Right ventricle myocardium inferior (tissue), 1 donor: ENCODE measurements around the gene CENPS. TPM values are rescaled to one million over a fixed set of nuclear protein-coding genes. Genes with fewer than 3 reads are reported as not detected.
"Not testable (repeated sequence)": the region's sequence is repeated elsewhere in the genome, so short reads cannot be mapped to it uniquely, and the experiment has no call there.

Source experiments
- ATAC-seq: fragments of 200-7000 bp; cut with Tn5 transposase; one replicate; pipeline ENCODE4 v1.9.1; 2020; ENCODE audit warnings: mild to moderate bottlenecking, moderate library complexity
- DNase-seq: peaks from one replicate; pipeline ENCODE4 v3.0.0; 2021; ENCODE audit errors: missing footprints
- intact Hi-C: fragments of 100-400 bp; cut with DNase I; formaldehyde crosslinking; loops from one replicate; pipeline ENCODE4 v1.11.0; 2022
- total RNA-seq: library from RNA; stranded (reverse); fragmentation: NEBNext Ultra II Directional; extraction: Animal tissue kit (Norgen Biotek cat#: 25700); gene quantifications from one replicate; pipeline ENCODE4 v1.2.1, GENCODE V29; 2021
- donor health status: DM: no; HTN: yes; CAD: no; lungs with severe emphysema.

The CENPS gene
- total RNA-seq, 1 donor from 2014 or later: 7.6 TPM

DNA sequence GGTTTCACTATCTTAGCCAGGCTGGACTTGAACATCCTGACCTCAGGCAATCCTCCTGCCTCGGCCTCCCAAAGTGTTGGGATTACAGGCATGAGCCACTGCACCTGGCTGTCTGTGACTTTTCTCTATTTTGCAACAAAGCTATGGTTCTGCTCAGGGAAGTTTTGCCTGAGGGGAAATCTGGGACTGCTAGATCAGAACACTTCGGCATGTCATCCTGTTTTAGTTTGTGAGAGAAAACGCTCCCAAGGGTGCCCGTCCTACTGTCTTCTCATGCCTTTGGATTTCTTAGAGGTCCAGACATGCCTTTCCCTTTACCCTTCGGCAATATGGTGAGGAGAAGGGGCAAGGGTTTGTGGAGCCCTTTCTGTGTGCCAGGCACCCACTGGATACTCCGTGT, 14.0 kb downstream of the CENPS start:
- ATAC-seq (no peak), DNase-seq (no peak)
- intact Hi-C loops: no loop called here

DNA sequence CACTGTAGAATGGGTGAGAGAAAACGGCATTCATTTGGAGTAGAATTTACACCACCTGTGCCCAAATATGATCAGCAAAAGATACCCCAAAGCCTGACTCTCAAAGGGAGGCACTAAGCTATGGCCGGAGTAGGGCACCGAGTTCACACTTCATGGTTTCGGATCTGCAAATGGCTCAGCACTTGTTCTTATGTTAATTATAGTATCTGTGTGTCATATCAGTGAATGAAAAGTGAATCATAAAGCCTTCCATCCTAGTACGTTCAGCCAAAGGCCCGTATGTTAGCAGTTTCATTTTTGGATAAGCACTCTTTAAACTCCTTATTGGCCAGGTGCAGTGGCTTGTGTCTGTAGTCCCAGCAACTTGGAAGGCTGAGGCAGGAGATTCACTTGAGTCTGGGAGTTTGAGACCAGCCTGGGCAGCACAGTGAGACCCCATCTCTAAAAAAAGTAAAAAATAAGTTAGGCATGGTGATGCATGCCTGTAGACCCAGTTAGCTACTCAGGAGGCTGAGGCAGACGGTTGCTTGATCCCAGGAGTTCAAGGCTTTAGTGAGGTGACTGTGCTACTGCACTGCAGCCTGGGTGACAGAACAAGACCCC, 14.7 kb downstream of the CENPS start:
- ATAC-seq: no peak

GRCh38 chr1:10446790-10447422, 16.7 kb downstream of the CENPS start:
- intact Hi-C loops: no loop called here
- ATAC-seq (no peak), DNase-seq (no peak)

More for the DNA sequence above, 14.7 kb downstream of the CENPS start:
- intact Hi-C loops: no loop called here
- DNase-seq: no peak

DNA sequence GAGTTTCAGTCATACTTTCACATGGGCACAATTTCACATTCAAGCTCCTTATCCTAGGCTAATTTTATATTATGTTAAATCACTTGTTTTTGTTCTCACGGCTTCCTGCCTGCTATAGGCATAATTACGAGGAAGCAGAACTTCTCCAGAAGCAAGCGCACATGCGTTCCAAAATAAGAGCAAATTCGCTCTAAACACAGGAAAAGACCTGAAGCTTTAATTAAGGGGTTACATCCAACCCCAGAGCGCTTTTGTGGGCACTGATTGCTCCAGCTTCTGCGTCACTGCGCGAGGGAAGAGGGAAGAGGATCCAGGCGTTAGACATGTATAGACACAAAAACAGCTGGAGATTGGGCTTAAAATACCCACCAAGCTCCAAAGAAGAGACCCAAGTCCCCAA, 19.5 kb downstream of the CENPS start, which contains the start of gene CORT:
TSS of gene CORT (plus strand) at position 281 of the 400 bp plus-strand sequence. CDS start 193 bp downstream, outside the sequence.
- ATAC-seq (no peak), DNase-seq (no peak)
- intact Hi-C loops: no loop called here

DNA sequence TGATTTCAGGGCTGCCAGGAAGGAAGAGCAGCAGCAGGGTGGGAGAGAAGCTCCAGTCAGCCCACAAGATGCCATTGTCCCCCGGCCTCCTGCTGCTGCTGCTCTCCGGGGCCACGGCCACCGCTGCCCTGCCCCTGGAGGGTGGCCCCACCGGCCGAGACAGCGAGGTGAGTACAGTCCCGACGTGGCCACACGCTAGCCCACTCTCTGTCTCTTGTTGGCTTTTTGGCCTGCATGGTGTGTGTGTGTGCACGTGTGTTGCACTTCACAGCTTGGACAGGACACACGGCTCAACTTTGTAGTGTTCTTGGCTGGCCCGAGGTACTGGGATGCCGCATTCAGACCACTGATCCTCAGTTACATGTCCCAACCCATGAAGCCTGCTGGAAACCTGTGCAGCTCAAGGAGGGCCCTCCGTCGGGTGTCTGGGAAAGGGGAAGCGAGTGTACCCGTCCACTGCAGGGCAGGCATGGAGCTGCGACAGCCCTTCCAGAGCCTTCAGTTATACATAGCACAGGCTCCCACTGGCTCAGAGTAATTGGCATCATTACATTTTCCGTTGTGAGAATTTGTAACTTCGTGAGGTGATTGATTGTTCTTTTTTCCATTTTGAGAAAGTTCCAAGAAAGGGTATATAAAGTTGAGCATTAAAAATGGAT, 20.1 kb downstream of the CENPS start:
- ATAC-seq: no peak
- intact Hi-C loops: no loop called here

GRCh38 chr1:10450836-10451235, 20.6 kb downstream of the CENPS start:
- ATAC-seq: no peak
- intact Hi-C loops: no loop called here

More for the DNA sequence above, 20.1 kb downstream of the CENPS start:
- DNase-seq: no peak

DNA sequence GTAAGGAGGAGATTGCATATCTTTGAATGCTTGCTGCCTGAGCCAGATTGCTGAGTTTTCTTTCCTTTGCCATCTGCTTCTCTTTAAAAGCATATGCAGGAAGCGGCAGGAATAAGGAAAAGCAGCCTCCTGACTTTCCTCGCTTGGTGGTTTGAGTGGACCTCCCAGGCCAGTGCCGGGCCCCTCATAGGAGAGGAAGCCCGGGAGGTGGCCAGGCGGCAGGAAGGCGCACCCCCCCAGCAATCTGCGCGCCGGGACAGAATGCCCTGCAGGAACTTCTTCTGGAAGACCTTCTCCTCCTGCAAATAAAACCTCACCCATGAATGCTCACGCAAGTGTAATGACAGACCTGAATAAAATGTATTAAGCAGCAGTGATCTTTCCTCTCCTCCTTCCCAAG, 21.1 kb downstream of the CENPS start:
- DNase-seq (no peak), ATAC-seq (no peak)
- intact Hi-C loops: no loop called here

More at GRCh38 chr1:10450836-10451235, 20.6 kb downstream of the CENPS start:
- DNase-seq: no peak

- DNase-seq: no peak
- intact Hi-C loops: no loop called here
- ATAC-seq: no peak
Measured at GRCh38 chr1:10456048-10456447, 25.8 kb downstream of the CENPS start.

DNA sequence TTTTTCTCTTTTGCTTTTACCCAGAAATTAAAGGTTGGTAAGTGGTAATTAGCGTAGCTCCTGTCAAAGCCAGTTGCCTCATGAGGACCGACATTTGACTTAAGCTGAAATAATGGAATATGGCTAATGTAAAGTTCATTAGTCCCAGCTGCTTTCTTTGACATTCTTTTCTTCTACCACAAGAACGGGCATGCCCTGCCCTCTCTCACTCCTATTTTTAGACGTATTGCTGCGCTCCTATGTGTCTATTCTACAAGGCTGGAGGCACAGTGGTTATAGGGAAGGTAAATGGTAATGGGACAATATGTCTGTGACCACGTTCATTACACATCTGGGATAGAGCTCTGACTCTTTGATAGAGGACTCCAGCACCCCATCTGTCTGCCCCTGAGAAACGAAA, 26.4 kb downstream of the CENPS start:
- no peak for ATAC-seq
- no peak for DNase-seq
- intact Hi-C loops: no loop called here

- intact Hi-C loops, ATAC-seq, DNase-seq: not testable (repeated sequence)
Measured at GRCh38 chr1:10457462-10457861, 27.2 kb downstream of the CENPS start.

DNA sequence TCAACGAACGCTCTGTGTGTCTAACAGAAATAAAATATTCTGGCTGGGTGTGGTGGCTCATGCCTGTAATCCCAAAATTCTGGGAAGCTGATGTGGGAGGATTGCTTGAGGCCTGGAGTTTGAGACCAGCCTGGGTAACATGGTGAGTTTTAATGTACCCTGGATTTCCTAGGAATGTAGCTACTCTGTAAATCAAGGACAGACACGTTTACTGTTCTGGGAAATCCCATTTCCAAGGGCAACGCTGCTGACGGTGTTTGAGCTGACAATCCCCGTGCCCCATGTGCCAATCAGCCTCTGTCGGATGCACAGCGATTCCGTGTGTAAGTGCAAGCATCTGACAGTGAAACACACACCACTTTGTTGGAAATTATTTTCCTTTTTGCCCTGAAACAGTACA, 27.6 kb downstream of the CENPS start:
- intact Hi-C loops: no loop called here
- no peak for ATAC-seq

GRCh38 chr1:10459184-10459583, 29.0 kb downstream of the CENPS start:
- ATAC-seq (no peak), DNase-seq (no peak)
- intact Hi-C loops: no loop called here

More for the DNA sequence above, 27.6 kb downstream of the CENPS start:
- DNase-seq: no peak

DNA sequence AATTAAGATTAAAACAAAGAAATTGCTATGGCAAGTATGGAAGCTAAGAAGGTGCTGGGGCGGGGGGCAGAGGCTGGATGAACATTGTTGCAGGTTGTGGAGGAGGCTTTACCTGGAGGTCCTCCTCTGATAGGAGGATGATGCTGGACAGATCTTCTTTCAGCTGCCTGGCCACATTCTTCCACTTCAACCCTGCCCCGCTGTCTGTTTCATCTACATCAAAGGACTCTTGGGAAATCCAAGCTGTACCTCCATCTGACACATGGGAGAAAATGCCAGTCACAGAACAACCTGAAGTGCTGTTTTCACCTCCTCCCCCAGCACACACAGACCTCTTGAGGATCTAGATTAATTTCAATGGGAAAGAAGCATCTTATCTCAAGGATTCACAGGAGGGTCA, 36.8 kb downstream of the CENPS start:
- intact Hi-C loops: no loop called here
- ATAC-seq (no peak), DNase-seq (no peak)

GRCh38 chr1:10470043-10470442, 39.8 kb downstream of the CENPS start:
- intact Hi-C loops: no loop called here
- ATAC-seq (no peak), DNase-seq (no peak)

GRCh38 chr1:10471411-10472219, 41.4 kb downstream of the CENPS start:
- intact Hi-C loops: no loop called here
- ATAC-seq: no peak
- no peak for DNase-seq

DNA sequence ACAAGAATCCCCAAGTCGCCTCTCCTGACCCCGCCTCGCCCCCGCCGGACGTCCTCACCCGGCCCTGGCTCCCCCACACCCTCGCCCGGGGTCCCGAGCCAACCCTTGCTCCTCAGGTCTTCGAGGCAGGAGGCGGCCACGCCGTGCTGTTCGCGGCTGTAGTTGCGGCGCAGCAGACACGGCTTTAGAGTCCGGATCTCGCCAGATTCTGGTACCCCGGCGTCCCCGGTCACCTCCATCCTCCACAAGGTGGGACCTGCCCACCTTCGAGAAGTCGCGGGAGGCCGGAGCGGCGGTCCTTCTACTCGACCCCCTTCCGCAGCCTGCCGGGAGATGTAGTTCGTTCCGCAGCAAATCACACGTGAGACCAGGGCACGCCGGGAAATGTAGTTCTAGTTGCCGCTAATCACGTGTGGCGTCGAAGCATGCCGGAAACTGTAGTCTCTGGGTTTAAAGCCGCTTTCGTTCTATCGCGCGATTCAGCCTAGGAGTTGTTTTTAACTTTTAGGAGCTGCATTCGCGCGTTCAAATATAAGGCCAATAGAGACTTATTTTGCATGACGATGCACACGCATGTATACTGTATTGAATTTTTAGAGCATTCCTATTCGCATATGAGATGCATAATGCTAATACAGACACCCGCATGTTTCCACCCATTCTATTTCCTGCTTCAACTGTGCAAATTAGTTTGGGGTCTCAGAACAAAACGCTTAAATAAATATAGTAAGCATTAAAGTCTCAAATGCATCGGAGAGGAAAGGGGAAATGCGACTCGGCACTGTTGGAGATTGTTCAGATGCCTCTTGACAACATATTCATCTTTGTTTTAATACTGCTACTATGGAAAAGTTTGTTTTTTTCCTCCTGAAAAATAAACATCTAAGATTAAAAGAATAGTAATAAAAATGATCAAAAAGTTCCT, 42.2 kb downstream of the CENPS start, which contains the start of gene DFFA:
TSS of gene DFFA (minus strand) at position 310 of the 925 bp plus-strand sequence. CDS start at position 239, 71 bp downstream.
- intact Hi-C loops: no loop called here
- ATAC-seq (peak; percentile 90), DNase-seq (peak; percentile 96)

DNA sequence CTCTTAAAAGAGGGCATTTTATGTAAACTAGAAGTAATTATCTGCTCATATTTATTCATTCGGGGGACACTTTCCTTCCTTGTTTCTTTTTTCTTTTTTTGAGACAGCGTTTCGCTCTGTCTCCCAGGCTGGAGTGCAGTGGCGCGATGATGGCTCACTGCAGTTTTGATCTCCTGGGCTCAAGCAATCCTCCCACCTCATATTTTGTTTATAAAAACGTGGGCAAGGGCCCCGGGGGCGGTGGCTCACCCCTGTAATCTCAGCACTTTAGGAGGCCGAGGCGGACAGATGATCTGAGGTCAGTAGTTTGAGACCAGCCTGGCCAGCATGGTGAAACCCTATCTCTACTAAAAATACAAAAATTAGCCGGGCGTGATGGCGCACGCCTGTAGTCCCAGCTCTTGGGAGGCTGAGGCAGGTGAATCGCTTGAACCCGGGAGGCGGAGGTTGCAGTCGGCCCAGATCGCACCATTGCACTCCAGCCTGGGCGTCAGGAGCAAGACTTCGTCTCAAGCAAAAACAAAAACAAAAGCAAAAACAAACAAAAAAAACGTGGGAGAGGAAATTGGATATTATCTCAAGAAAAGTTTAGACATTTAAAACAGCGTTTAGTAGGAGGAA, 43.0 kb downstream of the CENPS start:
- ATAC-seq (no peak), DNase-seq (no peak)
- intact Hi-C loops: no loop called here

DNA sequence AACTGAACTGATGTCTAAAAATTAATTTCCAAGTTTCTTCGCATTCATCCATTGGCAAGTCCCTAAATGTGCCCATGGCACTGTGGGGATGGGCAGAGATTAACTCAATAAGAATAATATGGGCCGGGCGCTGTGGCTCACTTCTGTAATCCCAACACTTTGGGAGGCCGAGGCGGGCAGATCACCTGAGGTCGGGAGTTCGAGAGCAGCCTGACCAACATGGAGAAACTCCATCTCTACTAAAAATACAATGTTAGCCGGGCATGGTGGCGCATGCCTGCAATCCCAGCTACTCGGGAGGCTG, 44.0 kb downstream of the CENPS start:
- intact Hi-C loops, DNase-seq: not testable (repeated sequence)

More for the DNA sequence above, 44.0 kb downstream of the CENPS start:
- ATAC-seq: not testable (repeated sequence)
